ENCODE results near the gene ASAP2.
"Not testable (repeated sequence)": the region's sequence is repeated elsewhere in the genome, so short reads cannot be mapped to it uniquely, and the experiment has no call there.

ASAP2 gene

DNA sequence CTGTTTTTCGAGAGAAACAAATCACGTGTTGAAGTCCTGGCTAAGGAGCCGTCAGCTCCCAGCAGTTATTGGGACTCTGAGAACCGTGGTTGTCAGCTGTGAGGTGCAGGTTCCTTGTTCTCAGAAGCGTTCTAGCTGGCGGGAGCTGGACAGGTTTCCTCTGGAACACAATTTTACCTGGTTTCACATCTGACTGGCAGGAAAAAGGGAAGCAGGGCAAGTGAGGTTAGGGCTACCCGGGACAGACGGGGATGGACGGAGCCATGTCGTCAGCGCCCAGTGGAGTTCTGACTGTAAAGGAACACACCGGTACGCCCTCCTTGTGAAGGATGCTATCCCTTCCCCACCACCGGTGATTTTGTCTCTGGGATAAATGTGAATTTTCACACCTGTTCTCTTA is 190.6 kb downstream of the ASAP2 start:
- no peak overlapping the region for H3K4me3 ChIP-seq (ENCODE audit: low read depth, low read length)

- not testable (repeated sequence) for H3K4me3 ChIP-seq (ENCODE audit: low read depth, low read length)
Observed at GRCh38 chr2:9398251-9398650, 191.6 kb downstream of the ASAP2 start.

DNA sequence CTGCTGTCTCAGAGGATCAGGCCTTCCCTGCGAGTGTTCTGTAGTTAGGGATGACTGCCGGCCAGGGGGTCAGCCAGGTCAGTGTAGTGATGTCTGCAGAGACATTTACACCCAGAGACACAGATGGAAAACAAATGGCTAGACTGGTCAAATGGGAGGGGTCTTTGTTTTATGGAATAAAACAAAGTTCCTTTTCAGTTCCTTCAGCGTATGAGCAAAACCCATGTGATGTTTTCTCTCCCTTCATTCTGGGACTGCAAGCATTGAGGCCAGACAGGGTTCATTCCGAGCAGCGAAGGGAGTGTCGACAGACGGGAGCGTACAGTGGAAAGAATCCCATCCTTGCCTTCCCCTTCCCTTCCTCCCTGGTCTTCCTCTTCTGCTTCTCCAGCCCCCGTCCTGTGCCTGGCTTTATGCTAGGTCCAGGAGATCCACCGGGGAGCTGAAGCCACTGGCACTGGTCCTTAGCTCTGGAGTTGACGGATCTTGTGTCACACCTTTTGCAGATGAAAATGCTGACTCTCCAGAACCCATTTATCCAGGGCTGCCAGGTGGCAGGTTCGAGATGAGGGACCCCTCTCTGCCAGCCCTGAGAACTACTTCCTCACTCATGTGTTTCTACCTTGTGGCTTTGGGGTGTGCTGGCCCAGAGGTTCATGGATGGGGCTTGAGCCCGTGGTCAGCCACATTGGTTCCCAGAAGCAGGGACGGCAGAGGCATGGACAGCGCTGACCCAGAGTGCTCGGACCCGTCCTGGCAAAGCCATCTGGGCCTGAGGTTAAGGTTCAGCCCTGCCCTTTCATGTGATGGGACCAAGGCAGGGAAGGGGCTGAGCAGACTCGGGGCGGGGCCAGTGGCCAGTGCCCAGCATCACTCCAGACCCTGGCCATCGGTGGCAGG is 192.5 kb downstream of the ASAP2 start:
- H3K4me3 ChIP-seq (ENCODE audit: low read depth, low read length), result no peak overlapping the region

DNA sequence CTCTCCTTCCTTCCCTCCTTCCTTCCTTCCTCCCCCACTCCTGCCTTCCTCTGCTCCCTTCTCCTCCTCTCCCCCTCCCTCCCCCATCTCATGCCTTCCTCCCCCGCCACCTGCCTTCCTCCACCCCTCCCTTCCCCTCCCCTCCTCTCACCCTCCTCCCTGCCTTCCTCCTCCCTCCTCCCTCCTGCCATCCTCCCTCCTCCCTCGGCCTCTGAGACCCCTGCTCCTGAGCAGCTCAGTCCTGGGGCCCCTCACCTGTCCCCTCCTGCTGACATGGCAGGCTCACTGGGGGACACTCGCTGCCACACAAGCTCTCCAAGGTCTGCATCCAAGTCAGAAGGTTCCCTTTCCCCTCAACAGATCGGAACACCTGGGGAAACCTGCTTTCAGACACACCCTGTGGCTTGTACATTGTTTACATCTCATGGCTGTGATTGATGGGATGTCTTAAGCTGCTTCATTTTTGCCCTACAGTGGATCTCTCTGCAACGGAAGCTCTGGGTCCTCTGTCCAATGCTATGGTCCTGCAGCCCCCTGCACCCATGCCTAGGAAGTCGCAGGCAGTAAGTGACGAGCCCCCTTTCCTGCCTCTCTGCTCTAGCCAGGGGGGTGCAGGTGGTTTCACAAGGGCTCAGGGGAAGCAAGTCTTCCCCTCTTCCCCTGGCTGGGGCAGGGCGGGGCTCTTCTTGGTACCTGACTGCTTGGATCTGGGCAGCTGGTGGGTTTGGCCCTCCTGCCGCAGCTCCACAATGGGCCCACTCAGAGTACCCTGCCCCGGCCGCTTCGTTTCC is 193.9 kb downstream of the ASAP2 start:
- no peak overlapping the region for H3K4me3 ChIP-seq (ENCODE audit: low read depth, low read length)

GRCh38 chr2:9401059-9401547 is 194.5 kb downstream of the ASAP2 start:
- no peak overlapping the region for H3K4me3 ChIP-seq (ENCODE audit: low read depth, low read length)

- no peak overlapping the region for H3K4me3 ChIP-seq (ENCODE audit: low read depth, low read length)
Observed at GRCh38 chr2:9401646-9402371, 195.2 kb downstream of the ASAP2 start.

GRCh38 chr2:9403924-9404323 is 197.3 kb downstream of the ASAP2 start:
- no peak overlapping the region for H3K4me3 ChIP-seq (ENCODE audit: low read depth, low read length)

DNA sequence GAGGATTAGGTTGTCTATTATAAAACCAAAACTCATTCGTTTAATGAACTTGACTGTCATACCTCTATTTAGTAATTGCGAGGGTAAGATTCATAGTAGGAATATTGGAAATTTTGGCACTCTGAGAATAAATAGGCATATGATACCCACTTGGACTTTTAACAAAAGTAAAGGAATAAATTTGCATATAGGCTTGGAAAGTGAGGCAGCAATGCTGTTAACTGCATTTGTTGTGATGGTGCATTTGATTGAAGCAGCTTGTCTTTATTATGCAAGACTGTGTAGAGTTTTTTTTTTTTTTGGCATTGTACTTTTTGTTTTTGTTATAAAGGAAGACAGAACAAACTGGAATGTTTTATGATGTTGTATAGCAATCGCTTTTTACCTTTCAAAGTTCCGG is 197.8 kb downstream of the ASAP2 start:
- H3K4me3 ChIP-seq (ENCODE audit: low read depth, low read length), result no peak overlapping the region

GRCh38 chr2:9405636-9406035 is 199.0 kb downstream of the ASAP2 start:
- no peak overlapping the region for H3K4me3 ChIP-seq (ENCODE audit: low read depth, low read length)

DNA sequence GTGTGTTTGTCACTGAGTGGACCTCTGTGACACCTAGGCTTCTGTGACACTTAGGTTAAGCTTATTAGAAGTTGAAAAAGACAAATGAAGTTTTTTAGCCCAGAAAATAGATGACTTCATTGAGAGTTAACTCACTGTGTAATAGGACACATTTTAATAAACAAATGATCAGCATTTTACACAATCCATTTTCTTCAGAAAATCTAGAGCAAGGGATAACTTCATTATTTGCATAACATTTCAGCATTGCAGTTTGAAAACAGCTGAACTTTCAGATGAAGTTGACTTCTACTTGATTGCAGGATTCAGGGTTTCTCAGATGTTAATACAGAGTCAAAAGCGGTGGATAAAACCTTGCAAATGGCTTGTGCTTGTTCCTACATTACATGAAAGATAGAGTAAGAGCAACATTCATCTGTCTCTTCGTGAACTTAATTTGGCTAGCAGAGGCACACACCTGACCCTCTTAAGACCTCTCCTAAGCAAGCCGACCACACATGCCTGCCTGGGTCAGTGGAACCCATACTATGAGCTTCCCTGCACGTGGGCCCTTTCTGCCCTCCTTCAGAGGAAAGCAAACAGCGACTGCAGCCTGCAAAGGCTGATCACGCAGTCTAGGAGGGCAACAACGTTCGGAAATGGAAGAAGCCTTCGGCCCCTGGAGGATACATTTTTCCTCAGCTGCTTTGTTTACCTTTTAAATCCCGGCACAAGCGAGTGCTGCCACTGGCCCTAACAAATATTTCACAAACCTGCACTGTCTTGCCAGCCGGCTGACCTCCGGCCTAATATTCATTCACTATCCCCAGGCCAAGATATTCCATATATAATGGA is 200.1 kb downstream of the ASAP2 start:
- no peak overlapping the region for H3K4me3 ChIP-seq (ENCODE audit: low read depth, low read length)

DNA sequence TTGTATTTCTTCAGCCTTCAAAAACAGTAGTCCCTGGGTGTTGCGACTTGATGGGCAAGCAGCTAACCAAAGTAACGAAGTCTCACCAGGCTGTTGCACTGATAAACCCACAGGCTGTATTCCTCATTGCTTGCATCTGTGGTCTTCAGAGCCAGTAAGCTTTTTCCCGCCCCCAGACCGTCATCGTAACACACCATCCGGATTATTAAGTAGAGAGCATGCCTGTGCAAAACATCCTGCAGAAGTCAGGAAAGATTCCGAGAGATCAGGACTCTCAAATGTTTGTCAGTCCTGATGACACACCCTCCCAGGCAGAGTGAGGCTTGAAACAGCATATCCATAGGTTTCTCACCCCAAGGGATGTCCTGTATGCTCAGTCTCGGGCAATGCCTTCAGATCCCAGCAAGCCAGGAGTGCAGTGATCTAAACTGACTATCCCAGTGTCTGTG is 200.8 kb downstream of the ASAP2 start:
- no peak overlapping the region for H3K4me3 ChIP-seq (ENCODE audit: low read depth, low read length)

DNA sequence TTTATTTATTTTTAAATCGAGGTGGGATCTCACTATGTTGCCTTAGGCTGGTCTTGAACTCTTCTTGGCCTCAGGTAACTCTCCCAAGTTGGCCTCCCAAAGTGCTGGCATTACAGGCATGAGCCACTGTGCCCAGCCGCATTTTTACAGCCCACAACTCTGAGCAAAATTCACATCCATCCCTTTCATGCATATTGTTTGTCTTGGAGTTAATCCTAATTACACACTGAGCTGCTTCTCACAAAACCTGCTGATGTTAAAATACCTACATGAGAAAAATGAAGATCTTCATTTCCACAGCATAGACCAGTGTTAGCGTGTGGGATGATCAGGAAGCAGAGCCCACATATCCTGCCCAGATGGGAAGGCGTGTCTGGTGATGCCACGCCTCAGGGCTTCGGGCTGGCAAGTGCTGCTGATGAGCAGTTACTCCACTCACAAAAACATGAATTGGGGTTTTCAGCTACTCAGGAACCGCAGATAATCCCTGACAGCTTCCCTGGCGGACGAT is 202.1 kb downstream of the ASAP2 start:
- no peak overlapping the region for H3K4me3 ChIP-seq (ENCODE audit: low read depth, low read length)

DNA sequence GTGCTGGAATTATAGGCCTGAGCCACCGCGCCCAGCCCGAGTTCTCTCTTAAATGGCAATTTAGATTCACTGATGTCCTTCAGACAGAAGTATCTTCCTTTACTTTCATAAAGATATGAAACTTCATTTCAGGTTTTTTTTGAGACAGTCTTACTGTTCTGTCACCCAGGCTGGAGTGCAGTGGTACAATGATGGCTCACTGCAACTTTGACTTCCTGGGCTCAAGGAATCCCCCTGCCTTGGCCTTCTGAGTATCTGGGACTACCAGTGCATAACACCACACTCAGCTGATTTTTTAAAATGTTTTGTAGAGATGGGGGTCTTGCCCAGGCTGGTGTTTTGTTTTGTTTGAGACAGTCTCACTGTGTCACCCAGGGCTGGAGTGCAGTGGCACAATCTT is 203.5 kb downstream of the ASAP2 start:
- H3K4me3 ChIP-seq (ENCODE audit: low read depth, low read length), result no peak overlapping the region

DNA sequence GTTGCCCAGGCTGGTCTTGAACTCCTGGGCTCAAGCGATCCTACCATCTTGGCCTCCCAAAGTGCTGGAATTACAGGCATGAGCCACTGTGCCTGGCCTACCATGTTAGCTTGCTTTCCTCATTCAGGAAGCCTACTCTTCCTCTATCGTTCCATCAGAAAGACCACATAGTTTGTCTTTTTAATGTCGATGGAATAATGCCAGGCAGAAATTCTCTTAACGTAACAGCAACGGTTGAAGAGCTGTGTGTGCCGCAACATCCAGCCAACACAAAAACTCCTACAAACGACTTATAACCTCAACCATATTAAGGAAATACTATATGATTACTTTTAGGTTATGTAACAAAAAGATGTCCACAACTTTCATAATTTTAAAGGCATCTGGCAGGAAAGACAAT is 206.2 kb downstream of the ASAP2 start:
- no peak overlapping the region for H3K4me3 ChIP-seq (ENCODE audit: low read depth, low read length)

- no peak overlapping the region for H3K4me3 ChIP-seq (ENCODE audit: low read depth, low read length)
Observed at GRCh38 chr2:9415516-9416169, 209.0 kb downstream of the ASAP2 start.

GRCh38 chr2:9416267-9416961 is 209.8 kb downstream of the ASAP2 start:
- H3K4me3 ChIP-seq (ENCODE audit: low read depth, low read length), result no peak overlapping the region

- H3K4me3 ChIP-seq (ENCODE audit: low read depth, low read length), result no peak overlapping the region
Observed at GRCh38 chr2:9416962-9417316, 210.3 kb downstream of the ASAP2 start.

DNA sequence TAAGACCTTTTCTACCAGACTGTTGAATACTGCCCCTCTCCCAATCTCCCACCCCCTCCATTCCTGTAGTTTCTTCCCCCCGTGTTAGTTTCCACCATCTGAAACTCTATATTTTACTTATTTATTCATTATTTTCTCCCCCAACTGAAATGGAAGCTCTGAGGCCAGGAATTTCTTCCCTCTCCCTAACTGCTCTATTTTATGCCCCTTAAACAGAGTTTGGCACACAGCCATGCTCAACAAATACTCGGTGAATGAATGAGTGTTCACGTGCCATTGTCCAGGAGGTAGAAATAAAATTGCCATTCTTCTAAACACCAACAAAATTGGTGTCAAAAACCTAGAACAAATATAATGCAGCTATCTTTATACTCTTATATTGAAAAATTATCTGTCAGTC is 211.1 kb downstream of the ASAP2 start:
- no peak overlapping the region for H3K4me3 ChIP-seq (ENCODE audit: low read depth, low read length)

DNA sequence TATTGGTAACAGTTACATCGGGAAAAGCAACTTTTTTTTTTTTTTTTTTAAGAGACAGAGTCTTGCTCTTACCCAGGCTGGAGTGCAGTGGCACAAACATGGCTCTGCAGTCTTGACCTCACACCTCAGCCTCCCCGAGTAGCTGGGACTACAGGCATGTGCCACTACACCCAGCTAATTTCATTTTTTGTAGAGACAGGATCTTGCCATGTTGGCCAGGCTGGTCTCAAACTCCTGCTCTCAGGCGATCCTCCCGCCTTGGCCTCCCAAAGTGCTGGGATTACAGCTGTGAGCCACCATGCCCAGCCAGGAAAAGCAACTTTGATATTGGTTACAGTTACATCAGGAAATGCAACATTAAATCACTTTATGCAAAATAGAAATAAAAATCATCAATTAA is 212.1 kb downstream of the ASAP2 start:
- no peak overlapping the region for H3K4me3 ChIP-seq (ENCODE audit: low read depth, low read length)

All from iPS-11a (cell line).